Progenitor cell of endocrine pancreas (in vitro differentiated cells): ENCODE measurements around the gene RBM47. TPM values are rescaled to one million over a fixed set of nuclear protein-coding genes. Genes with fewer than 3 reads are reported as not detected.
A peak's percentile ranks its signal among the peaks of the same experiment; 100 is the strongest.

ENCODE experiments used
- DNase-seq: peaks from one replicate; pipeline ENCODE4 v3.0.0; 2021; ENCODE audit warnings: low spot score; ENCODE audit not compliant: unreplicated experiment
- H3K27ac Mint-ChIP-seq: 2 replicates; pipeline ENCODE4 v1.8.0; 2021; ENCODE audit warnings: mild to moderate bottlenecking, moderate library complexity, mixed read lengths
- H3K27me3 Mint-ChIP-seq: 2 replicates; pipeline ENCODE4 v1.8.0; 2021; ENCODE audit warnings: mixed read lengths
- H3K36me3 Mint-ChIP-seq: 2 replicates; pipeline ENCODE4 v1.8.0; 2022; ENCODE audit warnings: mixed read lengths; ENCODE audit not compliant: insufficient read depth
- H3K4me1 Mint-ChIP-seq: 2 replicates; pipeline ENCODE4 v1.8.0; 2021; ENCODE audit warnings: low read depth, mixed read lengths
- H3K4me3 Mint-ChIP-seq: 2 replicates; pipeline ENCODE4 v1.8.0; 2021; ENCODE audit warnings: low read depth, mild to moderate bottlenecking, moderate library complexity, mixed read lengths
- H3K9me3 Mint-ChIP-seq: 2 replicates; pipeline ENCODE4 v1.8.0; 2021; ENCODE audit warnings: low read depth, mixed read lengths
- CTCF ChIP-seq: fragments of 200-600 bp; sonication (generic); IDR thresholded peaks from one replicate; pipeline ENCODE4 v1.5.0; 2021; ENCODE audit warnings: antibody characterized with exemption, mild to moderate bottlenecking; ENCODE audit not compliant: unreplicated experiment
- total RNA-seq: library from RNA; stranded (reverse); gene quantifications from 2 replicates; pipeline ENCODE4 v1.2.1, GENCODE V29; 2021

Gene RBM47
- total RNA-seq, 1 donor from 2014 or later = 64.8 TPM

GRCh38 chr4:40466789-40467188 lies 162.9 kb downstream of the RBM47 start:
- H3K9me3 Mint-ChIP-seq = no peaks in the 10 kb centered on the region
- no peaks in the 10 kb centered on the region for H3K27me3 Mint-ChIP-seq
- no peak overlapping the region for H3K4me3 Mint-ChIP-seq

GRCh38 chr4:40462326-40462725 lies 167.3 kb downstream of the RBM47 start:
- Mint-ChIP-seq H3K4me1 (peaks cover 30% of the 10 kb centered on the region), H3K27me3 (no peaks in the 10 kb centered on the region), H3K4me3 (no peak overlapping the region), H3K27ac (peak overlapping the region; percentile 78), H3K9me3 (no peaks in the 10 kb centered on the region), H3K36me3 (peaks cover 17% of the 10 kb centered on the region)
- no peak for TF ChIP-seq CTCF
- DNase-seq = no peak

More at GRCh38 chr4:40466789-40467188, 162.9 kb downstream of the RBM47 start:
- no peak for DNase-seq
- peaks cover 20% of the 10 kb centered on the region for H3K36me3 Mint-ChIP-seq
- no peak for TF ChIP-seq CTCF
- no peak overlapping the region for H3K27ac Mint-ChIP-seq
- peaks cover 18% of the 10 kb centered on the region for H3K4me1 Mint-ChIP-seq

GRCh38 chr4:40461879-40462278 lies 167.8 kb downstream of the RBM47 start:
- no peak overlapping the region for H3K27ac Mint-ChIP-seq
- no peak for TF ChIP-seq CTCF
- H3K36me3 Mint-ChIP-seq = peaks cover 17% of the 10 kb centered on the region
- no peaks in the 10 kb centered on the region for H3K9me3 Mint-ChIP-seq
- DNase-seq = no peak
- H3K4me1 Mint-ChIP-seq = peaks cover 30% of the 10 kb centered on the region
- H3K4me3 Mint-ChIP-seq = no peak overlapping the region
- H3K27me3 Mint-ChIP-seq = no peaks in the 10 kb centered on the region

GRCh38 chr4:40461062-40461461 lies 168.6 kb downstream of the RBM47 start:
- Mint-ChIP-seq H3K4me1 (peaks cover 30% of the 10 kb centered on the region), H3K27me3 (no peaks in the 10 kb centered on the region), H3K27ac (no peak overlapping the region), H3K4me3 (no peak overlapping the region), H3K9me3 (no peaks in the 10 kb centered on the region), H3K36me3 (peaks cover 17% of the 10 kb centered on the region)
- DNase-seq = no peak
- no peak for TF ChIP-seq CTCF

GRCh38 chr4:40458683-40459082 lies 171.0 kb downstream of the RBM47 start:
- peak overlapping the region; percentile 75 for H3K27ac Mint-ChIP-seq
- no peaks in the 10 kb centered on the region for H3K9me3 Mint-ChIP-seq
- TF ChIP-seq CTCF = no peak
- no peaks in the 10 kb centered on the region for H3K27me3 Mint-ChIP-seq
- H3K4me1 Mint-ChIP-seq = peaks cover 43% of the 10 kb centered on the region
- DNase-seq = no peak
- peaks cover 8% of the 10 kb centered on the region for H3K36me3 Mint-ChIP-seq
- H3K4me3 Mint-ChIP-seq = no peak overlapping the region
